Measurements from ENCODE around the gene EEF1AKMT3.

- TF ChIP-seq CTCF (IDR thresholded peaks at IDR 0.05 in 4 of 5, conservative IDR thresholded peaks at IDR 0.05 in 1 of 5) (no peak), POLR2A (IDR thresholded peaks at IDR 0.05) (no peak)
Measured at GRCh38 chr12:57830393-57830792, 58.0 kb downstream of the EEF1AKMT3 start.

Data from gastrocnemius medialis (tissue), 4 donors.